Body of pancreas (tissue), 4 donors: ENCODE measurements around the gene TMEM178B.

ENCODE experiments used
- CTCF ChIP-seq, 7 experiments: fragments of 450-650 bp in 4 of 7; fragments of 200-600 bp in 3 of 7; sonication (generic) in 3 of 7; IDR thresholded peaks; one replicate each; pipeline ENCODE4 v1.5.1; 2016 to 2019; ENCODE audit warnings: antibody characterized with exemption in 7 of 7
- POLR2A ChIP-seq, 3 donors: fragments of 450-650 bp; IDR thresholded peaks; one replicate each; pipeline ENCODE4 v1.6.1; 2016; ENCODE audit warnings: antibody characterized with exemption in 3 of 3, mild to moderate bottlenecking in 2 of 3

DNA sequence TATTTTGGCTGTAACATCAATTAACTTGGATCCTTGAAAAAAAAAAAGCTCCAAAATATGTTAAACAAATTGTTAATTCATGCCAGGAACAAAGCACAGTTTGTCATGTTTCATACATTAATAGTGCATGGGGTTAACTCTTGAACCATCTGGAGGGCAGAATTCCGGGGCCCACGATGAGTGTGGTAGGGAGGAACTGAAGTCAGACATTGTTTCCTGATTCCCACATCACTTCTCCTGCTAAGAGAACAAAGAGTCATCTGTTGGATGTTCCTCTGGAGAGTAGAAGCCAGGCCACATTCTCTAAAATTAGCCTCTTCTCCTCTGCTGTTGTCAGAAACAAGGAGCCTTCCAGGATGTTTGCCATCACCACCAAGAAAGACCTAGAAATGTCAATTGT, 54.6 kb downstream of the TMEM178B start:
- TF ChIP-seq CTCF (IDR thresholded peaks at IDR 0.05): no peak
- TF ChIP-seq POLR2A (IDR thresholded peaks at IDR 0.05): no peak
